HEK293 (cell line): ENCODE measurements around the gene OR8J3.

ENCODE experiments used
- CTCF ChIA-PET: fragments of 350-600 bp; formaldehyde crosslinking; extraction: SDS; loops from one replicate; lab custom pipeline; 2021; ENCODE audit warnings: antibody characterized with exemption; lab: Yijun Ruan, JAX
- POLR2A ChIA-PET: fragments of 300-600 bp; formaldehyde crosslinking; extraction: SDS; loops from one replicate; lab custom pipeline; 2020; ENCODE audit warnings: antibody characterized with exemption, inconsistent platforms; lab: Yijun Ruan, JAX
- H3K27ac ChIP-seq: fragments of 200-500 bp; sonication (Bioruptor generic); 2 replicates; pipeline ENCODE4 v1.5.1; 2014; ENCODE audit warnings: low read depth, low read length, control low read depth, inconsistent platforms; ENCODE audit errors: extremely low read depth
- H3K36me3 ChIP-seq, 2 experiments: fragments of 200-500 bp in 1 of 2; sonication (Bioruptor generic) in 1 of 2; 1 replicate in 1 of 2; 2 replicates in 1 of 2; pipeline ENCODE4 v1.5.1; 2014 to 2017; ENCODE audit warnings: inconsistent platforms in 2 of 2, low read length in 2 of 2; ENCODE audit not compliant: control insufficient read depth in 2 of 2, insufficient read depth in 1 of 2
- H3K4me1 ChIP-seq: fragments of 200-500 bp; sonication (Bioruptor generic); 2 replicates; pipeline ENCODE4 v1.5.1; 2014; ENCODE audit warnings: mild to moderate bottlenecking, low read length, inconsistent platforms; ENCODE audit not compliant: control insufficient read depth, insufficient read depth
- H3K4me3 ChIP-seq: 2 replicates; pipeline ENCODE4 v1.5.1; 2011; ENCODE audit warnings: low read depth, mild to moderate bottlenecking, control low read depth, low read length, moderate library complexity
- H3K9me3 ChIP-seq: fragments of 200-500 bp; sonication (Bioruptor generic); 2 replicates; pipeline ENCODE4 v1.5.1; 2014; ENCODE audit warnings: low read depth, low read length, inconsistent platforms; ENCODE audit not compliant: control insufficient read depth, insufficient read depth
- KLF16 ChIP-seq: fragments of 450-650 bp; formaldehyde crosslinking; IDR thresholded peaks from 2 replicates; pipeline ENCODE4 v1.5.1; 2017; ENCODE audit warnings: missing biosample characterization, missing genetic modification characterization
- ZBTB1 ChIP-seq: fragments of 450-650 bp; formaldehyde crosslinking; IDR thresholded peaks from 2 replicates; pipeline ENCODE4 v1.5.1; 2016; ENCODE audit warnings: missing biosample characterization, missing genetic modification characterization
- ZFP3 ChIP-seq: fragments of 450-650 bp; formaldehyde crosslinking; IDR thresholded peaks from 2 replicates; pipeline ENCODE4 v1.5.1; 2016; ENCODE audit warnings: low read depth, missing biosample characterization, missing genetic modification characterization
- ZFP41 ChIP-seq: fragments of 450-650 bp; formaldehyde crosslinking; IDR thresholded peaks from 2 replicates; pipeline ENCODE4 v1.5.1; 2016; ENCODE audit warnings: missing biosample characterization, missing genetic modification characterization, borderline replicate concordance
- ZIC2 ChIP-seq: fragments of 450-650 bp; formaldehyde crosslinking; IDR thresholded peaks from 2 replicates; pipeline ENCODE4 v1.5.1; 2016; ENCODE audit warnings: missing biosample characterization, missing genetic modification characterization
- ZNF10 ChIP-seq: fragments of 450-650 bp; formaldehyde crosslinking; IDR thresholded peaks from 2 replicates; pipeline ENCODE4 v1.5.1; 2017; ENCODE audit warnings: missing biosample characterization, missing genetic modification characterization
- ZNF112 ChIP-seq: fragments of 450-650 bp; formaldehyde crosslinking; IDR thresholded peaks from 2 replicates; pipeline ENCODE4 v1.5.0; 2017; ENCODE audit warnings: missing biosample characterization, missing genetic modification characterization
- ZNF121 ChIP-seq: fragments of 450-650 bp; formaldehyde crosslinking; IDR thresholded peaks from 2 replicates; pipeline ENCODE4 v1.5.1; 2016; ENCODE audit warnings: missing biosample characterization, missing genetic modification characterization
- ZNF138 ChIP-seq: fragments of 450-650 bp; formaldehyde crosslinking; IDR thresholded peaks from 2 replicates; pipeline ENCODE4 v1.5.1; 2016; ENCODE audit warnings: missing biosample characterization, missing genetic modification characterization, borderline replicate concordance
- ZNF155 ChIP-seq: fragments of 450-650 bp; formaldehyde crosslinking; IDR thresholded peaks from 2 replicates; pipeline ENCODE4 v1.5.1; 2016; ENCODE audit warnings: missing biosample characterization, missing genetic modification characterization
- ZNF175 ChIP-seq: fragments of 450-650 bp; formaldehyde crosslinking; IDR thresholded peaks from 2 replicates; pipeline ENCODE4 v1.5.1; 2016; ENCODE audit warnings: missing biosample characterization, missing genetic modification characterization
- ZNF202 ChIP-seq: fragments of 450-650 bp; formaldehyde crosslinking; IDR thresholded peaks from 2 replicates; pipeline ENCODE4 v1.5.1; 2016; ENCODE audit warnings: missing biosample characterization, missing genetic modification characterization, borderline replicate concordance
- ZNF24 ChIP-seq: fragments of 450-650 bp; formaldehyde crosslinking; IDR thresholded peaks from 2 replicates; pipeline ENCODE4 v1.5.1; 2016; ENCODE audit warnings: missing biosample characterization, missing genetic modification characterization
- ZNF274 ChIP-seq, 2 experiments: fragments of 200-500 bp in 1 of 2; fragments of 450-650 bp in 1 of 2; sonication (Bioruptor generic) in 1 of 2; formaldehyde crosslinking in 1 of 2; IDR thresholded peaks; 2 replicates each; pipeline versions ENCODE4 v1.5.1 to v1.6.1; 2014 to 2016; ENCODE audit warnings: borderline replicate concordance in 1 of 2, inconsistent platforms in 1 of 2, low read length in 1 of 2, missing biosample characterization in 1 of 2, missing genetic modification characterization in 1 of 2
- ZNF292 ChIP-seq: fragments of 450-650 bp; formaldehyde crosslinking; IDR thresholded peaks from 2 replicates; pipeline ENCODE4 v1.5.1; 2016; ENCODE audit warnings: low read depth, missing biosample characterization, missing genetic modification characterization, borderline replicate concordance
- ZNF391 ChIP-seq: fragments of 450-650 bp; formaldehyde crosslinking; IDR thresholded peaks from 2 replicates; pipeline ENCODE4 v1.5.1; 2016; ENCODE audit warnings: low read depth, missing biosample characterization, missing genetic modification characterization, borderline replicate concordance
- ZNF404 ChIP-seq: fragments of 450-650 bp; formaldehyde crosslinking; IDR thresholded peaks from 2 replicates; pipeline ENCODE4 v1.5.1; 2017; ENCODE audit warnings: missing biosample characterization, missing genetic modification characterization
- ZNF530 ChIP-seq: fragments of 450-650 bp; formaldehyde crosslinking; IDR thresholded peaks from 2 replicates; pipeline ENCODE4 v1.5.1; 2016; ENCODE audit warnings: low read depth, missing biosample characterization, missing genetic modification characterization
- ZNF571 ChIP-seq: fragments of 450-650 bp; formaldehyde crosslinking; IDR thresholded peaks from 2 replicates; pipeline ENCODE4 v1.5.0; 2017; ENCODE audit warnings: missing biosample characterization, missing genetic modification characterization
- ZNF585B ChIP-seq: fragments of 450-650 bp; formaldehyde crosslinking; IDR thresholded peaks from 2 replicates; pipeline ENCODE4 v1.5.1; 2016; ENCODE audit warnings: missing biosample characterization, missing genetic modification characterization
- ZNF596 ChIP-seq: fragments of 450-650 bp; IDR thresholded peaks from 2 replicates; pipeline ENCODE4 v1.5.0; 2018; ENCODE audit warnings: missing biosample characterization, mild to moderate bottlenecking, missing genetic modification characterization, moderate library complexity
- ZNF621 ChIP-seq: fragments of 450-650 bp; formaldehyde crosslinking; IDR thresholded peaks from 2 replicates; pipeline ENCODE4 v1.5.1; 2017; ENCODE audit warnings: missing biosample characterization, missing genetic modification characterization
- ZNF654 ChIP-seq: fragments of 450-650 bp; formaldehyde crosslinking; IDR thresholded peaks from 2 replicates; pipeline ENCODE4 v1.5.1; 2016; ENCODE audit warnings: low read depth, missing biosample characterization, missing genetic modification characterization
- ZNF658 ChIP-seq: fragments of 450-650 bp; formaldehyde crosslinking; IDR thresholded peaks from 2 replicates; pipeline ENCODE4; 2016; ENCODE audit warnings: missing biosample characterization, missing genetic modification characterization
- ZNF707 ChIP-seq: fragments of 450-650 bp; formaldehyde crosslinking; IDR thresholded peaks from 2 replicates; pipeline ENCODE4 v1.5.1; 2016; ENCODE audit warnings: missing biosample characterization, missing genetic modification characterization
- ZNF785 ChIP-seq: fragments of 450-650 bp; formaldehyde crosslinking; IDR thresholded peaks from 2 replicates; pipeline ENCODE4 v1.5.1; 2016; ENCODE audit warnings: missing biosample characterization, missing genetic modification characterization
- ZNF792 ChIP-seq: fragments of 450-650 bp; formaldehyde crosslinking; IDR thresholded peaks from 2 replicates; pipeline ENCODE4 v1.5.1; 2016; ENCODE audit warnings: missing biosample characterization, missing genetic modification characterization
- ZNF837 ChIP-seq: fragments of 450-650 bp; formaldehyde crosslinking; IDR thresholded peaks from 2 replicates; pipeline ENCODE4 v1.5.1; 2016; ENCODE audit warnings: missing biosample characterization, missing genetic modification characterization
- ZSCAN16 ChIP-seq: fragments of 450-650 bp; formaldehyde crosslinking; IDR thresholded peaks from 2 replicates; pipeline ENCODE4 v1.5.1; 2016; ENCODE audit warnings: missing biosample characterization, missing genetic modification characterization
- TF ChIP-seq, protein P1 (sequence below): sonication (generic); formaldehyde crosslinking; IDR thresholded peaks from 2 replicates; pipeline ENCODE4 v1.8.1; 2022; ENCODE audit warnings: mild to moderate bottlenecking, moderate library complexity, missing genetic modification reagents
- TF ChIP-seq, protein P2 (sequence below): fragments of 450-650 bp; formaldehyde crosslinking; IDR thresholded peaks from 2 replicates; pipeline ENCODE4 v1.5.1; 2017; ENCODE audit warnings: missing biosample characterization, missing genetic modification characterization

OR8J3 gene

GRCh38 chr11:56183459-56183858 lies 43.5 kb upstream of the OR8J3 start:
- CTCF ChIA-PET, result no interaction called here
- TF ChIP-seq ZNF596 (tag by site-specific recombination), result no peak
- no peak for TF ChIP-seq KLF16 (tag by site-specific recombination)
- no peak for TF ChIP-seq ZNF274 (IDR thresholded peaks at IDR 0.05; ENCODE audit: low read length)
- no peak for TF ChIP-seq ZNF274 (tag by site-specific recombination; IDR thresholded peaks at IDR 0.05; ENCODE audit: borderline replicate concordance)
- TF ChIP-seq ZNF658, result no peak
- TF ChIP-seq ZNF138 (tag by site-specific recombination), result no peak
- no peak for TF ChIP-seq ZIC2
- TF ChIP-seq ZNF785 (tag by site-specific recombination), result no peak

DNA sequence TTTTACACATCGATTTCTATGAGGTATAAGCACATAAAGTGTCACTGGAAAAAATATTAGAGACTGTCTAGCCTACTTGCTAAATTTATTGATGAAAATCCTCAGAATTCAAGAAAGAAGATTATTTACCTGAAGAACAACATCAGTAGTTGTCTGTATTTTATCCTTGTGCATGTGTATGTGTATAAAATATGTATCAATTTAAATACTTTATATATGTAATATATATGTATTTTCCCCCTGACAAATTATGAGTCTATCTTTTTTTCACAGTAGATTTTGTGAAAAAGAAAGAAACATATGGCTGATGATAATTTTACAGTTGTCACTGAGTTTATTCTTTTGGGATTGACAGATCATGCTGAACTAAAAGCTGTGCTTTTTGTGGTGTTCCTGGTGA lies 36.3 kb upstream of the OR8J3 start, which contains the start of gene OR5J2:
Gene OR5J2 (plus strand): TSS at position 301 of the 400 bp plus-strand sequence. CDS start 0 bp downstream, at position 301.
- no peaks in the 10 kb centered on the region for H3K4me1 ChIP-seq
- TF ChIP-seq ZNF792 (tag by site-specific recombination), result no peak
- no peak for TF ChIP-seq ZNF585B (tag by site-specific recombination)
- TF ChIP-seq ZNF391 (tag by site-specific recombination), result no peak
- TF ChIP-seq ZNF404 (tag by site-specific recombination), result no peak
- TF ChIP-seq ZNF654 (tag by site-specific recombination), result no peak
- no peak for TF ChIP-seq ZNF530 (tag by site-specific recombination)
- no peak for TF ChIP-seq ZNF121 (tag by site-specific recombination)
- TF ChIP-seq, protein P1, sequence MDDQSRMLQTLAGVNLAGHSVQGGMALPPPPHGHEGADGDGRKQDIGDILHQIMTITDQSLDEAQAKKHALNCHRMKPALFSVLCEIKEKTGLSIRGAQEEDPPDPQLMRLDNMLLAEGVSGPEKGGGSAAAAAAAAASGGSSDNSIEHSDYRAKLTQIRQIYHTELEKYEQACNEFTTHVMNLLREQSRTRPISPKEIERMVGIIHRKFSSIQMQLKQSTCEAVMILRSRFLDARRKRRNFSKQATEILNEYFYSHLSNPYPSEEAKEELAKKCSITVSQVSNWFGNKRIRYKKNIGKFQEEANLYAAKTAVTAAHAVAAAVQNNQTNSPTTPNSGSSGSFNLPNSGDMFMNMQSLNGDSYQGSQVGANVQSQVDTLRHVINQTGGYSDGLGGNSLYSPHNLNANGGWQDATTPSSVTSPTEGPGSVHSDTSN (CRISPR knock-in tag), result no peak
- no peaks in the 10 kb centered on the region for H3K9me3 ChIP-seq
- no peaks in the 10 kb centered on the region for H3K36me3 ChIP-seq
- H3K4me3 ChIP-seq, result no peak within 1 kb of the TSS
- H3K27ac ChIP-seq, result no peak within 1 kb of the TSS
- ChIA-PET POLR2A (no interaction called here), CTCF (no interaction called here)

More at GRCh38 chr11:56183459-56183858, 43.5 kb upstream of the OR8J3 start:
- POLR2A ChIA-PET, result no interaction called here
- no peaks in the 10 kb centered on the region for H3K36me3 ChIP-seq
- H3K27ac ChIP-seq, result no peak overlapping the region
- no peaks in the 10 kb centered on the region for H3K4me1 ChIP-seq
- H3K9me3 ChIP-seq, result no peaks in the 10 kb centered on the region
- no peak overlapping the region for H3K4me3 ChIP-seq

GRCh38 chr11:56172256-56172830 lies 32.3 kb upstream of the OR8J3 start:
- Histone ChIP-seq H3K4me1 (no peaks in the 10 kb centered on the region), H3K27ac (no peak overlapping the region), H3K9me3 (no peaks in the 10 kb centered on the region), H3K36me3 (no peaks in the 10 kb centered on the region), H3K4me3 (no peak overlapping the region)
- POLR2A ChIA-PET, result no interaction called here
- no peak for TF ChIP-seq ZNF707 (tag by site-specific recombination)
- TF ChIP-seq ZNF837 (tag by site-specific recombination), result no peak
- TF ChIP-seq, protein P2, sequence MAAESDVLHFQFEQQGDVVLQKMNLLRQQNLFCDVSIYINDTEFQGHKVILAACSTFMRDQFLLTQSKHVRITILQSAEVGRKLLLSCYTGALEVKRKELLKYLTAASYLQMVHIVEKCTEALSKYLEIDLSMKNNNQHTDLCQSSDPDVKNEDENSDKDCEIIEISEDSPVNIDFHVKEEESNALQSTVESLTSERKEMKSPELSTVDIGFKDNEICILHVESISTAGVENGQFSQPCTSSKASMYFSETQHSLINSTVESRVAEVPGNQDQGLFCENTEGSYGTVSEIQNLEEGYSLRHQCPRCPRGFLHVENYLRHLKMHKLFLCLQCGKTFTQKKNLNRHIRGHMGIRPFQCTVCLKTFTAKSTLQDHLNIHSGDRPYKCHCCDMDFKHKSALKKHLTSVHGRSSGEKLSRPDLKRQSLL (tag by site-specific recombination), result no peak
- no peak for TF ChIP-seq ZFP41 (tag by site-specific recombination)
- TF ChIP-seq ZNF24 (tag by site-specific recombination), result no peak
- TF ChIP-seq ZNF10, result no peak
- TF ChIP-seq ZNF571 (tag by site-specific recombination), result no peak
- TF ChIP-seq ZSCAN16 (tag by site-specific recombination), result no peak
- no peak for TF ChIP-seq ZNF112
- TF ChIP-seq ZNF155 (tag by site-specific recombination), result no peak
- TF ChIP-seq ZNF175 (tag by site-specific recombination), result no peak
- TF ChIP-seq ZNF292, result no peak
- TF ChIP-seq ZNF202 (tag by site-specific recombination), result no peak
- TF ChIP-seq ZBTB1, result no peak
- TF ChIP-seq ZNF621 (tag by site-specific recombination), result no peak
- no peak for TF ChIP-seq ZFP3
- CTCF ChIA-PET, result no interaction called here
